OCI-LY7 (cell line): ENCODE results near the gene OR5B12. TPM values are rescaled to one million over a fixed set of nuclear protein-coding genes. Genes with fewer than 3 reads are reported as not detected.
A peak's percentile ranks its signal among the peaks of the same experiment; 100 is the strongest.

ENCODE experiments used
- BruUV-seq: library from RNA; stranded (reverse); fragments of 400-500 nt; replicated peaks from 2 replicates; lab custom pipeline; 2021; lab: Mats Ljungman, UMichigan
- CTCF ChIA-PET: fragments of 300-600 bp; sonication (Branson Sonifier 250); formaldehyde crosslinking; loops from one replicate; lab custom pipeline; 2022; ENCODE audit warnings: antibody characterized with exemption; ENCODE audit not compliant: unreplicated experiment; lab: Charles Lee
- POLR2A ChIA-PET: fragments of 300-600 bp; sonication (Branson Sonifier 250); formaldehyde crosslinking; loops from one replicate; lab custom pipeline; 2022; ENCODE audit warnings: antibody characterized with exemption; lab: Charles Lee
- DNase-seq: peaks from one replicate; pipeline ENCODE4 v3.0.0-alpha.2; 2015; ENCODE audit warnings: low spot score
- H2AFZ ChIP-seq: fragments of 200-600 bp; sonication (generic), shearing (Covaris generic); 2 replicates; pipeline ENCODE4 v1.6.1; 2014; ENCODE audit warnings: mild to moderate bottlenecking, antibody characterized with exemption, low read length, moderate library complexity
- H3K27ac ChIP-seq: fragments of 200-600 bp; sonication (generic); 2 replicates; pipeline ENCODE4 v1.5.1; 2014; ENCODE audit warnings: mixed run types, low read depth, mild to moderate bottlenecking, moderate library complexity, low read length, inconsistent platforms; ENCODE audit not compliant: poor library complexity, severe bottlenecking
- H3K36me3 ChIP-seq: fragments of 200-600 bp; sonication (generic); 2 replicates; pipeline ENCODE4 v1.6.1; 2014; ENCODE audit warnings: mild to moderate bottlenecking, antibody characterized with exemption, low read length, moderate library complexity, mixed read lengths; ENCODE audit not compliant: insufficient read depth
- H3K4me1 ChIP-seq: fragments of 200-600 bp; sonication (generic); 2 replicates; pipeline ENCODE4 v1.5.1; 2014; ENCODE audit warnings: mild to moderate bottlenecking, low read length; ENCODE audit not compliant: insufficient read depth, poor library complexity, severe bottlenecking
- H3K4me2 ChIP-seq: fragments of 200-600 bp; sonication (generic); 2 replicates; pipeline ENCODE4 v1.6.1; 2014; ENCODE audit warnings: mild to moderate bottlenecking, low read length
- H3K4me3 ChIP-seq: fragments of 200-600 bp; sonication (generic); 2 replicates; pipeline ENCODE4 v1.5.1; 2014; ENCODE audit warnings: mild to moderate bottlenecking, low read depth, low read length; ENCODE audit not compliant: poor library complexity, severe bottlenecking
- H3K79me2 ChIP-seq: fragments of 200-600 bp; sonication (generic); 2 replicates; pipeline ENCODE4 v1.6.1; 2016; ENCODE audit warnings: low read depth, mild to moderate bottlenecking, low read length, moderate library complexity, mixed read lengths; ENCODE audit not compliant: insufficient read depth
- H3K9me2 ChIP-seq: fragments of 200-600 bp; sonication (generic); 2 replicates; pipeline ENCODE4 v1.6.1; 2016; ENCODE audit warnings: mild to moderate bottlenecking, low read length, mixed read lengths; ENCODE audit not compliant: insufficient read depth
- H3K9me3 ChIP-seq: fragments of 200-600 bp; sonication (generic); 2 replicates; pipeline ENCODE4 v1.6.1; 2014; ENCODE audit warnings: mild to moderate bottlenecking, mixed run types, low read length, mixed read lengths
- H4K20me1 ChIP-seq: fragments of 200-600 bp; sonication (generic); 2 replicates; pipeline ENCODE4 v1.6.1; 2014; ENCODE audit warnings: mild to moderate bottlenecking, antibody characterized with exemption, low read length, moderate library complexity, mixed read lengths; ENCODE audit not compliant: insufficient read depth
- CTCF ChIP-seq: fragments of 200-600 bp; sonication (generic); conservative IDR thresholded peaks from 2 replicates; pipeline ENCODE4 v1.5.1; 2014; ENCODE audit warnings: mild to moderate bottlenecking, antibody characterized with exemption, low read length, moderate library complexity, mixed read lengths
- EZH2phosphoT487 ChIP-seq: fragments of 200-600 bp; sonication (generic); IDR thresholded peaks from 2 replicates; pipeline ENCODE4 v1.6.1; 2018; ENCODE audit warnings: low read depth, borderline replicate concordance, mild to moderate bottlenecking, mixed run types, antibody characterized with exemption, low read length, moderate library complexity, mixed read lengths
- intact Hi-C: fragments of 100-400 bp; cut with micrococcal nuclease; formaldehyde crosslinking; loops from one replicate; pipeline ENCODE4 v1.10.0; 2022; ENCODE audit not compliant: unreplicated experiment
- total RNA-seq, 2 experiments: library from RNA; depleted of rRNA in 1 of 2; stranded (reverse); fragments of >200 nt in 1 of 2; shearing (Covaris generic) in 1 of 2; gene quantifications; 2 replicates each; pipeline ENCODE4 v1.2.3, GENCODE V29; 2014 to 2022

The OR5B12 gene
- total RNA-seq, 2 experiments from 2014 or later: not detected

- DNase-seq: peak; percentile 38
- CTCF ChIA-PET: no interaction called here
- no peaks in the 10 kb centered on the region for H4K20me1 ChIP-seq
- H3K4me2 ChIP-seq: no peak overlapping the region
- no TSS peak for BruUV-seq
- no peaks in the 10 kb centered on the region for H3K4me1 ChIP-seq
- H3K9me3 ChIP-seq: no peaks in the 10 kb centered on the region
- no peaks in the 10 kb centered on the region for H3K36me3 ChIP-seq
- H2AFZ ChIP-seq: no peak overlapping the region
- POLR2A ChIA-PET: interaction anchor here (0.7 kb wide), 2 partner anchors 190 to 339 kb away, joined by 3 read pairs; no protein-coding TSS in a partner anchor
- no peaks in the 10 kb centered on the region for H3K9me2 ChIP-seq
- H3K27ac ChIP-seq: no peak overlapping the region
- no peaks in the 10 kb centered on the region for H3K79me2 ChIP-seq
- no peak overlapping the region for H3K4me3 ChIP-seq
- no peak for TF ChIP-seq CTCF
- TF ChIP-seq EZH2phosphoT487: no peak
- intact Hi-C loops: no loop called here
Measured at GRCh38 chr11:58433638-58434203, 8.3 kb downstream of the OR5B12 start.

DNA sequence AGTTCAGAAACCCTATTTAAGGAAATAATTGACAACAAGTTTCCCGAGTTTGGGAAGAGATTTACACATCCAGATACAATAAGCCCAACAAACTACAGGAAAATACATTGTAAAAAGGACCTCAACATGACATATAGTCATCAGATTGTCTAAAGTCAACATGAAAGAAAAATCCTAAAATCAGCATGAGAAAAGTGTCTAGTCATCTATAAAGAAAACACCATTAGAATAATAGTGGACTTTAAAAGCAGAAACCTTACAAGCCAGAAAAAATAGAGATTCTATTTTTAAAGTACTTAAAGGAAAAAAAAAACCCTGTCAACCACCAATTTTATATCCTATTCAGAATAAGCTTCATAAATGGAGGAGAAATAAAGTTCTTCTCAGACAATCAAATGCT, 12.8 kb downstream of the OR5B12 start:
- DNase-seq: no peak
- Histone ChIP-seq H3K4me1 (no peaks in the 10 kb centered on the region), H3K79me2 (no peaks in the 10 kb centered on the region), H3K27ac (no peak overlapping the region), H3K9me2 (no peaks in the 10 kb centered on the region), H3K4me3 (no peak overlapping the region), H3K4me2 (no peak overlapping the region), H4K20me1 (no peaks in the 10 kb centered on the region), H3K36me3 (no peaks in the 10 kb centered on the region), H3K9me3 (no peaks in the 10 kb centered on the region), H2AFZ (no peak overlapping the region)
- CTCF ChIA-PET: no interaction called here
- POLR2A ChIA-PET: no interaction called here
- TF ChIP-seq CTCF (no peak), EZH2phosphoT487 (no peak)
- BruUV-seq: no TSS peak
- intact Hi-C loops: no loop called here

- no peak for DNase-seq
- Histone ChIP-seq H3K79me2 (no peaks in the 10 kb centered on the region), H2AFZ (no peak within 1 kb of the TSS), H3K9me2 (no peaks in the 10 kb centered on the region), H3K9me3 (no peaks in the 10 kb centered on the region), H3K36me3 (no peaks in the 10 kb centered on the region), H4K20me1 (no peaks in the 10 kb centered on the region), H3K27ac (no peak within 1 kb of the TSS), H3K4me2 (no peak within 1 kb of the TSS), H3K4me1 (no peaks in the 10 kb centered on the region), H3K4me3 (no peak within 1 kb of the TSS)
- intact Hi-C loops: no loop called here
- no peak for TF ChIP-seq EZH2phosphoT487
- TF ChIP-seq CTCF: no peak
- ChIA-PET POLR2A (no interaction called here), CTCF (no interaction called here)
- no TSS peak for BruUV-seq
Measured at GRCh38 chr11:58428021-58428420, 14.0 kb downstream of the OR5B12 start, which contains the start of gene OR5B2. TSS of gene OR5B2 (minus strand) at chr11:58428121. CDS start at chr11:58423261, 4,860 bp downstream.
